SJCRH30 (cell line): ENCODE results near the gene ZNF365. TPM values are rescaled to one million over a fixed set of nuclear protein-coding genes. Genes with fewer than 3 reads are reported as not detected.
A peak's percentile ranks its signal among the peaks of the same experiment; 100 is the strongest.
"Not testable (repeated sequence)": the region's sequence is repeated elsewhere in the genome, so short reads cannot be mapped to it uniquely, and the experiment has no call there.

Experiments
- DNase-seq, 2 experiments: peaks; one replicate each; pipeline ENCODE4 v3.0.0-alpha.2; 2015 to 2020
- H3K27ac ChIP-seq: fragments of 250-450 bp; sonication (Bioruptor Pico); 2 replicates; pipeline ENCODE4 v1.5.1; 2020; ENCODE audit warnings: mild to moderate bottlenecking, moderate library complexity
- H3K27me3 ChIP-seq: fragments of 250-450 bp; sonication (Bioruptor Pico); 2 replicates; pipeline ENCODE4 v1.5.1; 2020; ENCODE audit warnings: mild to moderate bottlenecking, moderate library complexity
- H3K36me3 ChIP-seq: fragments of 250-450 bp; sonication (Bioruptor Pico); 2 replicates; pipeline ENCODE4 v1.5.1; 2020; ENCODE audit warnings: mild to moderate bottlenecking, moderate library complexity
- H3K4me1 ChIP-seq: fragments of 250-450 bp; sonication (Bioruptor Pico); 2 replicates; pipeline ENCODE4 v1.5.1; 2020; ENCODE audit warnings: mild to moderate bottlenecking, moderate library complexity
- H3K4me3 ChIP-seq: fragments of 250-450 bp; sonication (Bioruptor Pico); 2 replicates; pipeline ENCODE4 v1.5.1; 2020; ENCODE audit warnings: mild to moderate bottlenecking, moderate library complexity
- H3K9me3 ChIP-seq: fragments of 250-450 bp; sonication (Bioruptor Pico); replicated peaks from 2 replicates; pipeline ENCODE4 v1.5.1; 2020; ENCODE audit warnings: mild to moderate bottlenecking, moderate library complexity
- total RNA-seq: library from RNA; depleted of rRNA; stranded (reverse); fragments of >200 nt; shearing (Covaris generic); gene quantifications from 2 replicates; pipeline ENCODE4 v1.2.3, GENCODE V29; 2014

The ZNF365 gene
- total RNA-seq, 1 experiment from 2014 or later: 1.2 TPM

GRCh38 chr10:62356447-62356846 is 17.7 kb upstream of the ZNF365 start:
- Histone ChIP-seq H3K4me3 (no peak overlapping the region), H3K27me3 (no peaks in the 10 kb centered on the region), H3K9me3 (no peaks in the 10 kb centered on the region), H3K36me3 (no peaks in the 10 kb centered on the region), H3K4me1 (no peaks in the 10 kb centered on the region), H3K27ac (no peak overlapping the region)
- DNase-seq: no peak

DNA sequence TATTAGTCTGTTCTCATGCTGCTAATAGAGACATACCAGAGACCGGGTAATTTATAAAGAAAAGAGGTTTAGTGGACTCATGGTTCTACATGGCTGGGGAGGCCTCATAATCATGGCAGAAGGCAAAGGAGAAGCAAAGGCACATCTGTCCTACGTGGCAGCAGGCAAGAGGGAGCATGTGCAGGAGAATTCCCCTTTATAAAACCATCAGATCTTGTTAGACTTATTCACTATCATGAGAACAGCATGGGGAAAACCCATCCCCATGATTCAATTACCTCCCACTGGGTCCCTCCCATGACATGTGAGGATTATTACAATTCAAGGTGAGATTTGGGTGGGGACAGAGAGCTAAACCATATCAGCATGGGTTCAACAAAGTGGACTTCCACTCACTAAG is 16.0 kb upstream of the ZNF365 start:
- H3K27me3 ChIP-seq, H3K9me3 ChIP-seq, DNase-seq: not testable (repeated sequence)

DNA sequence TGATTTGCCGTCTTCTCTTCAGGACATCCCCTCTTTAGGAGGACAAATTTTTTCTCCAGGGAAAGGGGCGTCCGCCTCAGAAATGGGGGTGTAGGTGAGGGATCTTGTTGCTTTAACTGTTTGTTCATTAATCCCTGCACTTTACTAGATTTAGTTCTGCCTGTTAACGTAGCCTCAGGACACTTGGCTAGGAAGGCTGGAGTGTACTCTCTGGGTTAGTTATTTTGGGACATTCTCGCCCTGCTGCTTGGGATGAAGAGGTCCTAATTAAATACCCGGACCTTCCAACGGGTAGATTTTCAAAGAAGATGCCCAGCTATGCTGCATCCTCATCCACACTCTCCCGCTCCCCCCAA is 552 bp upstream of the ZNF365 start:
- no peak overlapping the region for H3K27ac ChIP-seq
- no peaks in the 10 kb centered on the region for H3K36me3 ChIP-seq
- DNase-seq: peak in 1 of 2 experiments; percentile 31
- H3K27me3 ChIP-seq: no peaks in the 10 kb centered on the region
- H3K4me3 ChIP-seq: peak overlapping the region; percentile 63
- no peaks in the 10 kb centered on the region for H3K4me1 ChIP-seq
- H3K9me3 ChIP-seq: no peaks in the 10 kb centered on the region

More for the DNA sequence above, 16.0 kb upstream of the ZNF365 start:
- H3K27ac ChIP-seq, H3K36me3 ChIP-seq, H3K4me3 ChIP-seq, H3K4me1 ChIP-seq: not testable (repeated sequence)

GRCh38 chr10:62374862-62375710 is 917 bp downstream of the ZNF365 start:
- no peaks in the 10 kb centered on the region for H3K36me3 ChIP-seq
- H3K27me3 ChIP-seq: no peaks in the 10 kb centered on the region
- peaks cover 5% of the 10 kb centered on the region for H3K4me1 ChIP-seq
- H3K9me3 ChIP-seq: no peaks in the 10 kb centered on the region
- no peak for DNase-seq
- peak overlapping the region; percentile 63; the same call in 1 of the 2 replicates for H3K4me3 ChIP-seq
- no peak overlapping the region for H3K27ac ChIP-seq

DNA sequence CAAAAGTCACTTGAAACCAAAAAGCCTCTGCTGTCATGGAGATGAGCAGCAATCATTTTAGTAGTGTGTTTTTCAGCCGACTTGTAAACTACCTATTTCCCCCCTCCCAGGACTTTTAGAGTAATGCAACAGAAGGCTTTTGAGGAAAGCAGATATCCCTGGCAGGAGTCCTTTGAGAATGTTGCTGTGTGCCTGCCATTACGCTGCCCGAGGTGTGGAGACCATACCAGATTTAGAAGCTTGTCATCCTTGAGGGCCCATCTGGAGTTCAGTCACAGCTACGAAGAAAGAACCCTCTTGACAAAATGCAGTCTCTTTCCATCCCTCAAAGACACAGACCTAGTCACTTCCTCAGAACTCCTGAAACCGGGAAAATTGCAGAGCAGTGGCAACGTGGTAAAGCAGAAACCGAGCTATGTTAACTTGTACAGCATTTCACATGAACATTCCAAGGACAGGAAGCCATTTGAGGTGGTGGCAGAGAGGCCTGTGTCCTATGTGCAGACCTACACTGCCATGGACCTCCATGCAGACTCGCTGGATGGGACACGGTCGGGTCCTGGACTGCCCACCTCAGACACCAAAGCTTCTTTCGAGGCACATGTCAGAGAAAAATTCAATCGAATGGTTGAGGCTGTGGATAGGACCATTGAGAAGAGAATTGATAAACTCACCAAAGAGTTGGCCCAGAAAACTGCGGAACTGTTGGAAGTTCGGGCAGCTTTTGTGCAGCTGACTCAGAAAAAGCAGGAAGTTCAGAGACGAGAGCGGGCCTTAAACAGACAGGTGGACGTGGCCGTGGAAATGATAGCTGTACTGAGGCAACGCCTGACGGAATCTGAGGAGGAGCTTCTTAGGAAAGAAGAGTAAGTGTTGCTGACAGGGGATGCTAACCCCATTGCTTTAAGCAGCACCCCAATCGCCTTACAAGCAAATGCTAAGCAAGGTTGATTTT is 2.2 kb downstream of the ZNF365 start:
- no peak for DNase-seq
- Histone ChIP-seq H3K4me3 (no peak overlapping the region), H3K27me3 (no peaks in the 10 kb centered on the region), H3K36me3 (no peaks in the 10 kb centered on the region), H3K9me3 (no peaks in the 10 kb centered on the region), H3K27ac (no peak overlapping the region), H3K4me1 (peaks cover 9% of the 10 kb centered on the region)

DNA sequence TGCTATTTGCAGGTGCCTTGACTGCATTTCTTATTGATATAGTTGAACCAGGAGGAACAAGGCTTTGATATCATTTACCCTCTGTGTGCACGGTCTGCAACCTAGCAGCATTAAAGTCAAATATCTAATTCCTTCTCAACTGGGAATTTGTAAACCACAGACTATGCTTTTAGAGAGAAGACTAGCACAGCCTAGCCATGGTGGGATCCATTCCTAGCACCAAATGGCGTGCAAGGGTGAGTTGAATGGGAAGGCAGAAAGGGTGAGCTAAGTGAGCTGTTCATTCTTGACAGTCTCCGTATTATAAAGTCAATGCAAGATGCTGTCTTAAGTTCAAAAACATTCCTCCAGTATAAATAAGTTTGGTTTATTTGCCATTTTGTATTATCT is 2.9 kb downstream of the ZNF365 start:
- no peak for DNase-seq
- H3K4me3 ChIP-seq: no peak overlapping the region
- peaks cover 9% of the 10 kb centered on the region for H3K4me1 ChIP-seq
- H3K36me3 ChIP-seq: no peaks in the 10 kb centered on the region
- H3K27me3 ChIP-seq: no peaks in the 10 kb centered on the region
- no peaks in the 10 kb centered on the region for H3K9me3 ChIP-seq
- H3K27ac ChIP-seq: no peak overlapping the region

GRCh38 chr10:62377966-62378365 is 3.8 kb downstream of the ZNF365 start:
- Histone ChIP-seq H3K36me3 (no peaks in the 10 kb centered on the region), H3K4me3 (no peak overlapping the region), H3K27ac (no peak overlapping the region), H3K4me1 (peaks cover 9% of the 10 kb centered on the region), H3K27me3 (no peaks in the 10 kb centered on the region), H3K9me3 (no peaks in the 10 kb centered on the region)
- DNase-seq: no peak

GRCh38 chr10:62378877-62379276 is 4.7 kb downstream of the ZNF365 start:
- H3K9me3 ChIP-seq, DNase-seq, H3K27me3 ChIP-seq, H3K4me3 ChIP-seq, H3K27ac ChIP-seq, H3K36me3 ChIP-seq: not testable (repeated sequence)
- peaks cover 14% of the 10 kb centered on the region for H3K4me1 ChIP-seq

DNA sequence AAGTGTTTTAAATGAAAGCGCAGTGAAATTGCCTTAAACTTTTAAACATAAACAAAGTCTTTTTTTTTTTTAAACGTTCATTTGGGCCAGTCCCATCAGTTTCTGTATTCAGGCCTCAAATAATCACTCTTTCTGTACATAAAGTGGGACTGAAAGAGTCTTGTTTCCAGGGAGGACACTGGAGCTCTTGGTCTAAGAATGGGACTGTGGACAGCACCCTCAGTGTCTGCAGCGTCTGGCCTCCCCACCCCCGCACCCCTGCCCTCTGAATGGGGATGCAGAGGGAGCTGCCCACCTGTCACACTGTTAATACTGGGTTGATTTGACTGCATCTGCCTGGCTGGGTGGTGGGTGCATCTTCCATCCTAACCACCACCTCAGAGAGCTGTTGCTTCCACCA is 5.2 kb downstream of the ZNF365 start:
- Histone ChIP-seq H3K4me3 (no peak overlapping the region), H3K27ac (no peak overlapping the region), H3K27me3 (no peaks in the 10 kb centered on the region), H3K9me3 (no peaks in the 10 kb centered on the region), H3K36me3 (no peaks in the 10 kb centered on the region), H3K4me1 (peaks cover 19% of the 10 kb centered on the region)
- DNase-seq: peak in 1 of 2 experiments; percentile 7

GRCh38 chr10:62380016-62380415 is 5.8 kb downstream of the ZNF365 start:
- no peaks in the 10 kb centered on the region for H3K36me3 ChIP-seq
- DNase-seq: peak in 1 of 2 experiments; percentile 45
- H3K27ac ChIP-seq: no peak overlapping the region
- H3K4me1 ChIP-seq: peaks cover 25% of the 10 kb centered on the region
- no peaks in the 10 kb centered on the region for H3K9me3 ChIP-seq
- no peaks in the 10 kb centered on the region for H3K27me3 ChIP-seq
- H3K4me3 ChIP-seq: no peak overlapping the region

- H3K36me3 ChIP-seq: no peaks in the 10 kb centered on the region
Observed at GRCh38 chr10:62381385-62382102, 7.4 kb downstream of the ZNF365 start.

GRCh38 chr10:62382831-62383230 is 8.7 kb downstream of the ZNF365 start:
- Histone ChIP-seq H3K27me3 (no peaks in the 10 kb centered on the region), H3K27ac (no peak overlapping the region), H3K4me3 (no peak overlapping the region), H3K9me3 (no peaks in the 10 kb centered on the region), H3K4me1 (peaks cover 29% of the 10 kb centered on the region), H3K36me3 (no peaks in the 10 kb centered on the region)
- DNase-seq: no peak

More at GRCh38 chr10:62381385-62382102, 7.4 kb downstream of the ZNF365 start:
- H3K27ac ChIP-seq: no peak overlapping the region
- DNase-seq: no peak
- H3K27me3 ChIP-seq: no peaks in the 10 kb centered on the region
- peaks cover 29% of the 10 kb centered on the region for H3K4me1 ChIP-seq
- H3K4me3 ChIP-seq: no peak overlapping the region
- no peaks in the 10 kb centered on the region for H3K9me3 ChIP-seq

GRCh38 chr10:62384057-62384446 is 9.9 kb downstream of the ZNF365 start:
- H3K36me3 ChIP-seq: no peaks in the 10 kb centered on the region
- H3K4me3 ChIP-seq: peak overlapping the region; percentile 32
- peak; percentile 43 to 66 for DNase-seq
- no peaks in the 10 kb centered on the region for H3K27me3 ChIP-seq
- H3K9me3 ChIP-seq: no peaks in the 10 kb centered on the region
- H3K27ac ChIP-seq: peak overlapping the region; percentile 68
- peaks cover 29% of the 10 kb centered on the region for H3K4me1 ChIP-seq

- Histone ChIP-seq H3K27me3 (no peaks in the 10 kb centered on the region), H3K27ac (peak overlapping the region; percentile 68), H3K36me3 (no peaks in the 10 kb centered on the region), H3K4me3 (peak overlapping the region; percentile 32), H3K9me3 (no peaks in the 10 kb centered on the region), H3K4me1 (peaks cover 29% of the 10 kb centered on the region)
- peak in 1 of 2 experiments; percentile 51 for DNase-seq
Observed at GRCh38 chr10:62384447-62385081, 10.4 kb downstream of the ZNF365 start.
